IMR-90 (cell line): ENCODE measurements around the gene SLC18A3. TPM values are rescaled to one million over a fixed set of nuclear protein-coding genes. Genes with fewer than 3 reads are reported as not detected.

Source experiments
- ATAC-seq: fragments of 200-7000 bp; cut with Tn5 transposase; 2 replicates; pipeline ENCODE4 v1.9.1; 2020; ENCODE audit warnings: low read depth, mild to moderate bottlenecking, moderate library complexity
- BruUV-seq: library from RNA; stranded (reverse); fragments of 400-500 nt; replicated peaks from 2 replicates; lab custom pipeline; 2021; lab: Mats Ljungman, UMichigan
- CTCF ChIA-PET: fragments of 300-600 bp; formaldehyde crosslinking; extraction: SDS; loops from one replicate; lab custom pipeline; 2021; ENCODE audit warnings: antibody characterized with exemption; lab: Yijun Ruan, JAX
- POLR2A ChIA-PET: fragments of 300-600 bp; sonication (Branson Sonifier 250); formaldehyde crosslinking; loops from one replicate; lab custom pipeline; 2022; ENCODE audit warnings: antibody characterized with exemption; ENCODE audit not compliant: unreplicated experiment; lab: Charles Lee
- DNase-seq: peaks from one replicate; pipeline ENCODE4 v3.0.0; 2013
- H2AFZ ChIP-seq: replicated peaks from 2 replicates; pipeline ENCODE3; 2013; ENCODE audit warnings: low read length, mild to moderate bottlenecking; ENCODE audit not compliant: poor library complexity
- H2AK5ac ChIP-seq: 2 replicates; pipeline ENCODE4 v1.6.1; 2013; ENCODE audit warnings: low read depth, low read length, inconsistent platforms
- H2AK9ac ChIP-seq: replicated peaks from 2 replicates; pipeline ENCODE3; 2013; ENCODE audit warnings: mild to moderate bottlenecking, low read depth, low read length, moderate library complexity; ENCODE audit not compliant: poor library complexity
- H2BK120ac ChIP-seq: 2 replicates; pipeline ENCODE4 v1.6.1; 2013; ENCODE audit warnings: low read depth, low read length, inconsistent platforms
- H2BK15ac ChIP-seq: 3 replicates; pipeline ENCODE4 v1.6.1; 2013; ENCODE audit warnings: low read depth, low read length, inconsistent platforms
- H2BK20ac ChIP-seq: 2 replicates; pipeline ENCODE4 v1.6.1; 2013; ENCODE audit warnings: low read depth, mild to moderate bottlenecking, inconsistent platforms, low read length, moderate library complexity
- H2BK5ac ChIP-seq: 2 replicates; pipeline ENCODE4 v1.6.1; 2013; ENCODE audit warnings: mild to moderate bottlenecking, low read depth, low read length, inconsistent platforms; ENCODE audit not compliant: poor library complexity, severe bottlenecking
- H3K14ac ChIP-seq: replicated peaks from 2 replicates; pipeline ENCODE4 v1.6.1; 2013; ENCODE audit warnings: low read depth, low read length, inconsistent platforms
- H3K18ac ChIP-seq: 2 replicates; pipeline ENCODE4 v1.6.1; 2013; ENCODE audit warnings: low read depth, low read length, control low read depth
- H3K23ac ChIP-seq: 2 replicates; pipeline ENCODE4 v1.6.1; 2013; ENCODE audit warnings: low read depth, low read length, inconsistent platforms
- H3K27ac ChIP-seq: 2 replicates; pipeline ENCODE4 v1.5.1; 2013; ENCODE audit warnings: mild to moderate bottlenecking, control low read depth, low read length; ENCODE audit not compliant: insufficient read depth
- H3K27me3 ChIP-seq: 2 replicates; pipeline ENCODE4 v1.6.1; 2013; ENCODE audit warnings: low read length; ENCODE audit not compliant: control insufficient read depth, insufficient read depth
- H3K36me3 ChIP-seq: 2 replicates; pipeline ENCODE4 v1.6.1; 2013; ENCODE audit warnings: low read length, mixed read lengths; ENCODE audit not compliant: control insufficient read depth, insufficient read depth
- H3K4ac ChIP-seq: 2 replicates; pipeline ENCODE4 v1.6.1; 2013; ENCODE audit warnings: low read depth, low read length, inconsistent platforms
- H3K4me1 ChIP-seq: 2 replicates; pipeline ENCODE4 v1.6.1; 2013; ENCODE audit warnings: low read length, mixed read lengths; ENCODE audit not compliant: control insufficient read depth, insufficient read depth
- H3K4me2 ChIP-seq: 2 replicates; pipeline ENCODE4 v1.6.1; 2013; ENCODE audit warnings: low read depth, mild to moderate bottlenecking, control low read depth, low read length, moderate library complexity
- H3K4me3 ChIP-seq: 2 replicates; pipeline ENCODE4 v1.5.1; 2013; ENCODE audit warnings: low read depth, mild to moderate bottlenecking, control low read depth, low read length, moderate library complexity; ENCODE audit not compliant: insufficient read depth
- H3K56ac ChIP-seq: 2 replicates; pipeline ENCODE4 v1.6.1; 2013; ENCODE audit warnings: low read length, inconsistent platforms; ENCODE audit not compliant: insufficient read depth; ENCODE audit errors: extremely low read depth
- H3K79me1 ChIP-seq, 2 experiments: 2 replicates each; pipeline ENCODE4 v1.6.1; 2013; ENCODE audit warnings: low read length in 2 of 2, inconsistent platforms in 1 of 2, low read depth in 1 of 2
- H3K9ac ChIP-seq: 2 replicates; pipeline ENCODE4 v1.6.1; 2013; ENCODE audit warnings: low read depth, low read length, control low read depth
- H3K9me1 ChIP-seq: 2 replicates; pipeline ENCODE4 v1.6.1; 2013; ENCODE audit warnings: low read length, inconsistent platforms; ENCODE audit not compliant: insufficient read depth
- H3K9me3 ChIP-seq: 2 replicates; pipeline ENCODE4 v1.6.1; 2013; ENCODE audit warnings: low read length; ENCODE audit not compliant: control insufficient read depth, insufficient read depth
- H4K20me1 ChIP-seq: 2 replicates; pipeline ENCODE4 v1.6.1; 2013; ENCODE audit warnings: low read length, inconsistent platforms; ENCODE audit not compliant: insufficient read depth
- H4K5ac ChIP-seq: 2 replicates; pipeline ENCODE4 v1.6.1; 2013; ENCODE audit warnings: mild to moderate bottlenecking, low read depth, low read length, control low read depth
- H4K8ac ChIP-seq, 2 experiments: 2 replicates each; pipeline ENCODE4 v1.6.1; 2013; ENCODE audit warnings: low read depth in 2 of 2, low read length in 2 of 2, control low read depth in 1 of 2, inconsistent platforms in 1 of 2
- H4K91ac ChIP-seq: 2 replicates; pipeline ENCODE4 v1.6.1; 2013; ENCODE audit warnings: low read depth, low read length, inconsistent platforms; ENCODE audit not compliant: insufficient read depth
- RAD21 ChIP-seq: IDR thresholded peaks from 2 replicates; pipeline ENCODE4 v1.6.1; 2012; ENCODE audit warnings: low read length, improper control_type of control experiment
- WGBS, 2 experiments: methylation state at CpG; one replicate each; pipeline versions ENCODE4 v1.1.5 to v1.1.7; 2013; ENCODE audit warnings: missing lambda C conversion rate in 2 of 2; ENCODE audit not compliant: insufficient read length in 1 of 2; ENCODE audit errors: extremely low coverage in 2 of 2; 5-methylcytosine and 5-hydroxymethylcytosine counted together
- dilution Hi-C: fragments of 300-500 bp; cut with HindIII; formaldehyde crosslinking; loops from one replicate; pipeline ENCODE4 v1.14.3; 2018; ENCODE audit warnings: low sequenced_read_pairs; ENCODE audit not compliant: unreplicated experiment
- in situ Hi-C: fragments of 300-500 bp; cut with MboI; formaldehyde crosslinking; loops from 3 replicates; pipeline ENCODE4 v1.14.3; 2019; ENCODE audit warnings: low sequenced_read_pairs, inconsistent platforms, mixed read lengths
- intact Hi-C: fragments of 100-400 bp; cut with micrococcal nuclease; formaldehyde crosslinking; loops from 2 replicates; pipeline ENCODE4 v1.10.0; 2022
- polyA plus RNA-seq, 3 experiments: library from polyadenylated mRNA; depleted of rRNA; stranded (reverse); fragments of >200 nt; gene quantifications; 2 replicates each; pipeline ENCODE4 v1.2.3, GENCODE V29; 2012; ENCODE audit warnings: low replicate concordance in 1 of 3
- total RNA-seq: library from RNA; depleted of rRNA; stranded (reverse); fragments of >200 nt; gene quantifications from 2 replicates; pipeline ENCODE4 v1.2.3, GENCODE V29; 2012
- TF ChIP-seq, protein P1 (sequence below): fragments of 150-350 bp; IDR thresholded peaks from 2 replicates; pipeline ENCODE4 v1.6.1; 2016; ENCODE audit warnings: low read depth, mild to moderate bottlenecking, low read length, moderate library complexity, borderline replicate concordance

Gene SLC18A3
- total and polyA plus RNA-seq, 2 of the 4 experiments (the other 2 are of a cell fraction) = not detected

DNA sequence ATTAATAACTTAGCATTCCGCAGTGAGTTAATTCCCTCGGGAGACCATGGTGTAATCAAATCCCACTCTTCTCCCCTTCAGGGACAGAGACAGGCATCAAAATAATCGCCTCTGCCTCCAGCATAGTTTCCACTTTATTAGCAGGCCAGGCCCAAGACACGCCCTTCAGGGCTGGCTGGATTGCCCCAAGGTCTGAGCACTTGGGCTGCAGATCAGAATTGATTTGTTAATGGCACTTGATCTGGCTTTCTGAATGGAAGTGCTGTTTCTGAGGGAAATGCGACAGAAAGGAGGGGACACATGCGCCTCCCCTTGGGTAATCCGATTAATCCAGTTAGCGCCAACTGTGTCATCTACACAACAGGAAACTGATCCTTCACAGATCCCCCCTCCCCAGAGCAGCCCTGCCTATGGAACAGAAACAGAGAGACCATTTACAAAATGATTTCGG lies 19.3 kb downstream of the SLC18A3 start:
- H2AK9ac ChIP-seq = no peak overlapping the region
- no peak overlapping the region for H4K8ac ChIP-seq
- no peak overlapping the region for H3K56ac ChIP-seq
- BruUV-seq = no TSS peak
- no peak overlapping the region for H2BK120ac ChIP-seq
- DNase-seq (no peak), ATAC-seq (no peak)
- no peak overlapping the region for H2BK15ac ChIP-seq
- H2BK5ac ChIP-seq = no peak overlapping the region
- H4K5ac ChIP-seq = no peak overlapping the region
- dilution Hi-C loops (no loop called here), in situ Hi-C loops (no loop called here), intact Hi-C loops (no loop called here)
- no peaks in the 10 kb centered on the region for H4K20me1 ChIP-seq
- no peak overlapping the region for H2BK20ac ChIP-seq
- no peak overlapping the region for H2AK5ac ChIP-seq
- no peak overlapping the region for H3K4me3 ChIP-seq
- no peak overlapping the region for H3K18ac ChIP-seq
- H4K91ac ChIP-seq = no peak overlapping the region
- H2AFZ ChIP-seq = no peak overlapping the region
- ChIA-PET POLR2A (no interaction called here), CTCF (no interaction called here)
- H3K4me2 ChIP-seq = no peak overlapping the region
- no peak overlapping the region for H3K9ac ChIP-seq
- H3K79me1 ChIP-seq = no peaks in the 10 kb centered on the region
- WGBS, 2 experiments = 60% methylated on average over 1 of the region's 9 CpGs; no CpG with 5 or more reads in 1 of the 2 experiments
- peaks cover 21% of the 10 kb centered on the region for H3K27me3 ChIP-seq
- H3K9me1 ChIP-seq = 0 out of 2 replicates have a peak, but pooled peaks cover under 1% of the 10 kb centered on the region
- no peaks in the 10 kb centered on the region for H3K4me1 ChIP-seq
- no peak overlapping the region for H3K27ac ChIP-seq
- H3K4ac ChIP-seq = no peak overlapping the region
- H3K9me3 ChIP-seq = no peaks in the 10 kb centered on the region
- no peaks in the 10 kb centered on the region for H3K36me3 ChIP-seq
- no peak for TF ChIP-seq RAD21
- TF ChIP-seq, protein P1, sequence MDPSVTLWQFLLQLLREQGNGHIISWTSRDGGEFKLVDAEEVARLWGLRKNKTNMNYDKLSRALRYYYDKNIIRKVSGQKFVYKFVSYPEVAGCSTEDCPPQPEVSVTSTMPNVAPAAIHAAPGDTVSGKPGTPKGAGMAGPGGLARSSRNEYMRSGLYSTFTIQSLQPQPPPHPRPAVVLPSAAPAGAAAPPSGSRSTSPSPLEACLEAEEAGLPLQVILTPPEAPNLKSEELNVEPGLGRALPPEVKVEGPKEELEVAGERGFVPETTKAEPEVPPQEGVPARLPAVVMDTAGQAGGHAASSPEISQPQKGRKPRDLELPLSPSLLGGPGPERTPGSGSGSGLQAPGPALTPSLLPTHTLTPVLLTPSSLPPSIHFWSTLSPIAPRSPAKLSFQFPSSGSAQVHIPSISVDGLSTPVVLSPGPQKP = no peak
- no peak overlapping the region for H3K14ac ChIP-seq
- H3K23ac ChIP-seq = no peak overlapping the region
